GM06990 (cell line): ENCODE data around the gene SLC12A2.

ENCODE experiments used
- DNase-seq: peaks from one replicate; pipeline ENCODE4 v3.0.0-alpha.2; 2011; ENCODE audit not compliant: insufficient read length; ENCODE audit errors: extremely low read depth
- H3K27me3 ChIP-seq: replicated peaks from 2 replicates; pipeline ENCODE4 v1.6.0; 2011; ENCODE audit warnings: low read length; ENCODE audit not compliant: control insufficient read depth, insufficient read depth
- H3K36me3 ChIP-seq: 2 replicates; pipeline ENCODE4 v1.5.1; 2011; ENCODE audit warnings: low read length; ENCODE audit not compliant: control insufficient read depth, insufficient read depth
- H3K4me3 ChIP-seq: replicated peaks from 2 replicates; pipeline ENCODE4 v1.5.1; 2011; ENCODE audit warnings: low read depth, mild to moderate bottlenecking, control low read depth, low read length
- CTCF ChIP-seq: IDR thresholded peaks from 2 replicates; pipeline ENCODE4 v1.5.1; 2011; ENCODE audit warnings: low read length, control low read depth, mild to moderate bottlenecking, inconsistent platforms; ENCODE audit not compliant: insufficient read depth, poor library complexity, severe bottlenecking

SLC12A2 gene

GRCh38 chr5:128163991-128164390, 80.4 kb downstream of the SLC12A2 start:
- H3K4me3 ChIP-seq: no peak overlapping the region
- DNase-seq: no peak
- H3K36me3 ChIP-seq: no peaks in the 10 kb centered on the region
- no peak for TF ChIP-seq CTCF
- no peaks in the 10 kb centered on the region for H3K27me3 ChIP-seq

- H3K4me3 ChIP-seq: no peak overlapping the region
- DNase-seq: no peak
- H3K27me3 ChIP-seq: no peaks in the 10 kb centered on the region
- H3K36me3 ChIP-seq: no peaks in the 10 kb centered on the region
- no peak for TF ChIP-seq CTCF
Observed at GRCh38 chr5:128169401-128170017, 85.9 kb downstream of the SLC12A2 start.

GRCh38 chr5:128172102-128172501, 88.5 kb downstream of the SLC12A2 start:
- no peak for TF ChIP-seq CTCF
- no peak overlapping the region for H3K4me3 ChIP-seq
- H3K36me3 ChIP-seq: no peaks in the 10 kb centered on the region

GRCh38 chr5:128174951-128175350, 91.4 kb downstream of the SLC12A2 start:
- no peak for TF ChIP-seq CTCF
- Histone ChIP-seq H3K27me3 (no peaks in the 10 kb centered on the region), H3K4me3 (no peak overlapping the region), H3K36me3 (no peaks in the 10 kb centered on the region)
- DNase-seq: no peak

More at GRCh38 chr5:128172102-128172501, 88.5 kb downstream of the SLC12A2 start:
- no peaks in the 10 kb centered on the region for H3K27me3 ChIP-seq
- DNase-seq: no peak

GRCh38 chr5:128192368-128192767, 108.8 kb downstream of the SLC12A2 start:
- Histone ChIP-seq H3K4me3 (no peak overlapping the region), H3K36me3 (no peaks in the 10 kb centered on the region), H3K27me3 (no peaks in the 10 kb centered on the region)
- TF ChIP-seq CTCF: no peak
- no peak for DNase-seq
